ENCODE measurements around the gene RHBDL3. TPM values are rescaled to one million over a fixed set of nuclear protein-coding genes. Genes with fewer than 3 reads are reported as not detected.
"Not testable (repeated sequence)": the region's sequence is repeated elsewhere in the genome, so short reads cannot be mapped to it uniquely, and the experiment has no call there.

RHBDL3 gene
- polyA plus RNA-seq, 3 donors: 1.2 to 1.5 (median 1.3) TPM

- no peak for DNase-seq (ENCODE audit: low read depth in 3 of 3, low spot score in 2 of 3)
These were observed 23.0 kb downstream of the RHBDL3 start for GRCh38 chr17:32288615-32289014.

- no peak for DNase-seq (ENCODE audit: low read depth in 3 of 3, low spot score in 2 of 3)
These were observed 23.9 kb downstream of the RHBDL3 start for GRCh38 chr17:32289471-32290070.

- no peak for DNase-seq (ENCODE audit: low read depth in 3 of 3, low spot score in 2 of 3)
These were observed 26.5 kb downstream of the RHBDL3 start for GRCh38 chr17:32292094-32292493.

GRCh38 chr17:32297424-32297823 is 31.8 kb downstream of the RHBDL3 start:
- no peak for DNase-seq (ENCODE audit: low read depth in 3 of 3, low spot score in 2 of 3)

- no peak for DNase-seq (ENCODE audit: low read depth in 3 of 3, low spot score in 2 of 3)
These were observed 32.2 kb downstream of the RHBDL3 start for GRCh38 chr17:32297860-32298259.

GRCh38 chr17:32298298-32298697 is 32.7 kb downstream of the RHBDL3 start:
- no peak for DNase-seq (ENCODE audit: low read depth in 3 of 3, low spot score in 2 of 3)

- DNase-seq (ENCODE audit: low read depth in 3 of 3, low spot score in 2 of 3): no peak
These were observed 33.3 kb downstream of the RHBDL3 start for GRCh38 chr17:32298721-32299579.

- DNase-seq (ENCODE audit: low read depth in 3 of 3, low spot score in 2 of 3): no peak
These were observed 34.0 kb downstream of the RHBDL3 start for GRCh38 chr17:32299580-32300164.

GRCh38 chr17:32302037-32302436 is 36.4 kb downstream of the RHBDL3 start:
- no peak for DNase-seq (ENCODE audit: low read depth in 3 of 3, low spot score in 2 of 3)

- no peak for DNase-seq (ENCODE audit: low read depth in 3 of 3, low spot score in 2 of 3)
These were observed 37.4 kb downstream of the RHBDL3 start for GRCh38 chr17:32302860-32303649.

- no peak for DNase-seq (ENCODE audit: low read depth in 3 of 3, low spot score in 2 of 3)
These were observed 38.2 kb downstream of the RHBDL3 start for GRCh38 chr17:32303781-32304288.

GRCh38 chr17:32305049-32305448 is 39.4 kb downstream of the RHBDL3 start:
- DNase-seq (ENCODE audit: low read depth in 3 of 3, low spot score in 2 of 3): no peak

GRCh38 chr17:32307658-32308057 is 42.0 kb downstream of the RHBDL3 start:
- no peak for DNase-seq (ENCODE audit: low read depth in 3 of 3, low spot score in 2 of 3)

- no peak for DNase-seq (ENCODE audit: low read depth in 3 of 3, low spot score in 2 of 3)
These were observed 45.5 kb downstream of the RHBDL3 start for GRCh38 chr17:32311028-32311536.

- no peak for DNase-seq (ENCODE audit: low read depth in 3 of 3, low spot score in 2 of 3)
These were observed 49.0 kb downstream of the RHBDL3 start for GRCh38 chr17:32314636-32315035.

- no peak for DNase-seq (ENCODE audit: low read depth in 3 of 3, low spot score in 2 of 3)
These were observed 49.5 kb downstream of the RHBDL3 start for GRCh38 chr17:32315171-32315570.

- not testable (repeated sequence) for DNase-seq (ENCODE audit: low read depth in 3 of 3, low spot score in 2 of 3)
These were observed 51.0 kb downstream of the RHBDL3 start for GRCh38 chr17:32316653-32317052.

- no peak for DNase-seq (ENCODE audit: low read depth in 3 of 3, low spot score in 2 of 3)
These were observed 51.7 kb downstream of the RHBDL3 start for GRCh38 chr17:32317353-32317752.

- no peak for DNase-seq (ENCODE audit: low read depth in 3 of 3, low spot score in 2 of 3)
These were observed 52.4 kb downstream of the RHBDL3 start for GRCh38 chr17:32318071-32318470.

- DNase-seq (ENCODE audit: low read depth in 3 of 3, low spot score in 2 of 3): no peak
These were observed 53.9 kb downstream of the RHBDL3 start for GRCh38 chr17:32319548-32319905.

- DNase-seq (ENCODE audit: low read depth in 3 of 3, low spot score in 2 of 3): not testable (repeated sequence)
These were observed 54.4 kb downstream of the RHBDL3 start for GRCh38 chr17:32320080-32320479.

All from right renal cortex interstitium (tissue), 3 donors.